22Rv1 (cell line): ENCODE results near the gene USP48.
"Not testable (repeated sequence)": the region's sequence is repeated elsewhere in the genome, so short reads cannot be mapped to it uniquely, and the experiment has no call there.

ENCODE experiments used
- H3K27ac ChIP-seq: fragments of 450-650 bp; 2 replicates; pipeline ENCODE4 v1.5.1; 2017
- CTCF ChIP-seq: fragments of 450-650 bp; IDR thresholded peaks from 2 replicates; pipeline ENCODE4 v1.5.1; 2017; ENCODE audit warnings: mild to moderate bottlenecking
- ZFX ChIP-seq: fragments of 450-650 bp; IDR thresholded peaks from 2 replicates; pipeline ENCODE4 v1.6.1; 2017; ENCODE audit warnings: antibody characterized with exemption, borderline replicate concordance

USP48 gene

GRCh38 chr1:21677168-21677567 lies 105.8 kb downstream of the USP48 start:
- TF ChIP-seq CTCF: no peak
- TF ChIP-seq ZFX: no peak
- no peak overlapping the region for H3K27ac ChIP-seq

GRCh38 chr1:21674957-21675356 lies 108.0 kb downstream of the USP48 start:
- no peak overlapping the region for H3K27ac ChIP-seq
- TF ChIP-seq CTCF: no peak
- TF ChIP-seq ZFX: no peak

- not testable (repeated sequence) for H3K27ac ChIP-seq
Measured at GRCh38 chr1:21673853-21674252, 109.1 kb downstream of the USP48 start.

- TF ChIP-seq ZFX (no peak), CTCF (no peak)
- H3K27ac ChIP-seq: no peak overlapping the region
Measured at GRCh38 chr1:21673277-21673780, 109.6 kb downstream of the USP48 start.

- TF ChIP-seq ZFX (no peak), CTCF (no peak)
- no peak overlapping the region for H3K27ac ChIP-seq
Measured at GRCh38 chr1:21672478-21673276, 110.3 kb downstream of the USP48 start.

GRCh38 chr1:21671915-21672314 lies 111.0 kb downstream of the USP48 start:
- H3K27ac ChIP-seq: no peak overlapping the region
- TF ChIP-seq ZFX: no peak
- TF ChIP-seq CTCF: no peak

- no peak overlapping the region for H3K27ac ChIP-seq
- TF ChIP-seq ZFX (no peak), CTCF (no peak)
Measured at GRCh38 chr1:21670956-21671902, 111.7 kb downstream of the USP48 start.
